HG03558 (cell line): Measurements from ENCODE around the gene RERE.

Experiments used
- ATAC-seq: cut with Tn5 transposase; IDR thresholded peaks from one replicate; pipeline ENCODE4 v1.9.1; 2021; ENCODE audit warnings: moderate number of reproducible peaks; ENCODE audit not compliant: unreplicated experiment; ENCODE audit errors: extremely low read depth

Gene RERE

GRCh38 chr1:8315573-8316475, 501.6 kb downstream of the RERE start:
- no peak for ATAC-seq

- no peak for ATAC-seq
These were observed 502.8 kb downstream of the RERE start for GRCh38 chr1:8314346-8315280.

- no peak for ATAC-seq
These were observed 504.2 kb downstream of the RERE start for GRCh38 chr1:8313231-8313630.

GRCh38 chr1:8312235-8313218, 504.9 kb downstream of the RERE start:
- ATAC-seq, result no peak

- ATAC-seq, result no peak
These were observed 506.2 kb downstream of the RERE start for GRCh38 chr1:8311068-8311718.

- ATAC-seq, result no peak
These were observed 509.8 kb downstream of the RERE start for GRCh38 chr1:8307628-8308027.

GRCh38 chr1:8303876-8304275, 513.6 kb downstream of the RERE start:
- no peak for ATAC-seq

GRCh38 chr1:8303141-8303540, 514.3 kb downstream of the RERE start:
- ATAC-seq, result no peak
